ENCODE measurements around the gene VIL1. TPM values are rescaled to one million over a fixed set of nuclear protein-coding genes. Genes with fewer than 3 reads are reported as not detected.
A peak's percentile ranks its signal among the peaks of the same experiment; 100 is the strongest.

The VIL1 gene
- total and polyA plus RNA-seq, 2 of the 13 experiments (the other 11 are each of a cell fraction or from before 2014, with no cell fraction given), result 287 to 301 TPM

DNA sequence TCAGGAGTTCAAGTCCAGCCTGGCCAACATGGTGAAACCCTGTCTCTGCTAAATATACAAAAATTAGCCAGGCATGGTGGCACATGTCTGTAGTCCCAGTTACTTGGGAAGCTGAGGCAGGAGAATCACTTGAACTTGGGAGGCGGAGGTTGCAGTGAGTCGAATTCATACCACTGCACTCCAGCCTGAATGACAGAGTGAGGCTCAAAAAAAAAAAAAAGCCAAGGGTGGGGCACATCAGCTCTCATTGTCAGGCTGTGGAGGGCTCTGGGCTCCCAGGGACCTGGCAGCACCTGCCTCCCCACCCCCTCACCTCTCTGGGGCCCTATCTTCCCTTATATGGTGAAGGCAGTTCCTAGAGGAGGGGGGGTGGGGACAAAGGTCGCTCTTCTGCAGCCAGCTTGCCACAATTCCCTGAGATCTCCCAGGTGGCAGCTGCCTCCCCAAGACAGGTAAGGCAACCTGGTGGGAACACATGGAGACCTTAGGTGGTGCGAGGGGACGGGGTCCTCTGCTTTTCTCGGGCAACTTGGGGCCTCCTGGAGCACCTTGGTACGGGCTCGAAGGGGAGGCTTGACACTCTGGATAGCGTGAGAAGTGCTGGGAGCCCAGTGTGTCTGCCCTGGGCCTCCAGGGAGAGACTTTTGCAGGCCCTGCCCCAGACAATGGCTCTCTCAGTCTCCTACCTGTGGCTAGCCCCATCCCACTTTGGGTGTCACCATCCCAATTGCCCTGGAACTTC is at the start of gene VIL1 (continued):
- TF ChIP-seq JUNB (CRISPR knock-in tag; IDR thresholded peaks at IDR 0.05; ENCODE audit: borderline replicate concordance), result no peak
- peak; percentile 68 for TF ChIP-seq CEBPG (CRISPR knock-in tag; IDR thresholded peaks at IDR 0.05)
- TF ChIP-seq, protein P1, sequence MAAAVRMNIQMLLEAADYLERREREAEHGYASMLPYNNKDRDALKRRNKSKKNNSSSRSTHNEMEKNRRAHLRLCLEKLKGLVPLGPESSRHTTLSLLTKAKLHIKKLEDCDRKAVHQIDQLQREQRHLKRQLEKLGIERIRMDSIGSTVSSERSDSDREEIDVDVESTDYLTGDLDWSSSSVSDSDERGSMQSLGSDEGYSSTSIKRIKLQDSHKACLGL (CRISPR knock-in tag; IDR thresholded peaks at IDR 0.05), result no peak; the same call in 1 of the 2 replicates
- TF ChIP-seq, protein P2, sequence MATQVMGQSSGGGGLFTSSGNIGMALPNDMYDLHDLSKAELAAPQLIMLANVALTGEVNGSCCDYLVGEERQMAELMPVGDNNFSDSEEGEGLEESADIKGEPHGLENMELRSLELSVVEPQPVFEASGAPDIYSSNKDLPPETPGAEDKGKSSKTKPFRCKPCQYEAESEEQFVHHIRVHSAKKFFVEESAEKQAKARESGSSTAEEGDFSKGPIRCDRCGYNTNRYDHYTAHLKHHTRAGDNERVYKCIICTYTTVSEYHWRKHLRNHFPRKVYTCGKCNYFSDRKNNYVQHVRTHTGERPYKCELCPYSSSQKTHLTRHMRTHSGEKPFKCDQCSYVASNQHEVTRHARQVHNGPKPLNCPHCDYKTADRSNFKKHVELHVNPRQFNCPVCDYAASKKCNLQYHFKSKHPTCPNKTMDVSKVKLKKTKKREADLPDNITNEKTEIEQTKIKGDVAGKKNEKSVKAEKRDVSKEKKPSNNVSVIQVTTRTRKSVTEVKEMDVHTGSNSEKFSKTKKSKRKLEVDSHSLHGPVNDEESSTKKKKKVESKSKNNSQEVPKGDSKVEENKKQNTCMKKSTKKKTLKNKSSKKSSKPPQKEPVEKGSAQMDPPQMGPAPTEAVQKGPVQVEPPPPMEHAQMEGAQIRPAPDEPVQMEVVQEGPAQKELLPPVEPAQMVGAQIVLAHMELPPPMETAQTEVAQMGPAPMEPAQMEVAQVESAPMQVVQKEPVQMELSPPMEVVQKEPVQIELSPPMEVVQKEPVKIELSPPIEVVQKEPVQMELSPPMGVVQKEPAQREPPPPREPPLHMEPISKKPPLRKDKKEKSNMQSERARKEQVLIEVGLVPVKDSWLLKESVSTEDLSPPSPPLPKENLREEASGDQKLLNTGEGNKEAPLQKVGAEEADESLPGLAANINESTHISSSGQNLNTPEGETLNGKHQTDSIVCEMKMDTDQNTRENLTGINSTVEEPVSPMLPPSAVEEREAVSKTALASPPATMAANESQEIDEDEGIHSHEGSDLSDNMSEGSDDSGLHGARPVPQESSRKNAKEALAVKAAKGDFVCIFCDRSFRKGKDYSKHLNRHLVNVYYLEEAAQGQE (IDR thresholded peaks at IDR 0.05; ENCODE audit: borderline replicate concordance in 1 of 2, low read depth in 1 of 2, low read length in 2 of 2), result peak in 1 of 2 experiments; percentile 48; a peak in 1 of 4 replicates
- TF ChIP-seq BRD4 (CRISPR knock-in tag; IDR thresholded peaks at IDR 0.05), result peak; percentile 24
- TF ChIP-seq ZZZ3 (CRISPR knock-in tag; IDR thresholded peaks at IDR 0.05; ENCODE audit: borderline replicate concordance), result no peak; the same call in 1 of the 2 replicates
- TF ChIP-seq HOXA3 (CRISPR knock-in tag; IDR thresholded peaks at IDR 0.05), result peak; percentile 85
- TF ChIP-seq MED1 (CRISPR knock-in tag; IDR thresholded peaks at IDR 0.05), result peak; percentile 80
- TF ChIP-seq, protein P3, sequence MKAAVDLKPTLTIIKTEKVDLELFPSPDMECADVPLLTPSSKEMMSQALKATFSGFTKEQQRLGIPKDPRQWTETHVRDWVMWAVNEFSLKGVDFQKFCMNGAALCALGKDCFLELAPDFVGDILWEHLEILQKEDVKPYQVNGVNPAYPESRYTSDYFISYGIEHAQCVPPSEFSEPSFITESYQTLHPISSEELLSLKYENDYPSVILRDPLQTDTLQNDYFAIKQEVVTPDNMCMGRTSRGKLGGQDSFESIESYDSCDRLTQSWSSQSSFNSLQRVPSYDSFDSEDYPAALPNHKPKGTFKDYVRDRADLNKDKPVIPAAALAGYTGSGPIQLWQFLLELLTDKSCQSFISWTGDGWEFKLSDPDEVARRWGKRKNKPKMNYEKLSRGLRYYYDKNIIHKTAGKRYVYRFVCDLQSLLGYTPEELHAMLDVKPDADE (CRISPR knock-in tag; IDR thresholded peaks at IDR 0.05), result no peak
- peak; percentile 36 for TF ChIP-seq IKZF4 (CRISPR knock-in tag; IDR thresholded peaks at IDR 0.05; ENCODE audit: borderline replicate concordance, low read depth, not compliant biosample characterization)
- TF ChIP-seq TFDP1 (CRISPR knock-in tag; IDR thresholded peaks at IDR 0.05; ENCODE audit: borderline replicate concordance), result no peak; the same call in 1 of the 2 replicates
- TF ChIP-seq, protein P4, sequence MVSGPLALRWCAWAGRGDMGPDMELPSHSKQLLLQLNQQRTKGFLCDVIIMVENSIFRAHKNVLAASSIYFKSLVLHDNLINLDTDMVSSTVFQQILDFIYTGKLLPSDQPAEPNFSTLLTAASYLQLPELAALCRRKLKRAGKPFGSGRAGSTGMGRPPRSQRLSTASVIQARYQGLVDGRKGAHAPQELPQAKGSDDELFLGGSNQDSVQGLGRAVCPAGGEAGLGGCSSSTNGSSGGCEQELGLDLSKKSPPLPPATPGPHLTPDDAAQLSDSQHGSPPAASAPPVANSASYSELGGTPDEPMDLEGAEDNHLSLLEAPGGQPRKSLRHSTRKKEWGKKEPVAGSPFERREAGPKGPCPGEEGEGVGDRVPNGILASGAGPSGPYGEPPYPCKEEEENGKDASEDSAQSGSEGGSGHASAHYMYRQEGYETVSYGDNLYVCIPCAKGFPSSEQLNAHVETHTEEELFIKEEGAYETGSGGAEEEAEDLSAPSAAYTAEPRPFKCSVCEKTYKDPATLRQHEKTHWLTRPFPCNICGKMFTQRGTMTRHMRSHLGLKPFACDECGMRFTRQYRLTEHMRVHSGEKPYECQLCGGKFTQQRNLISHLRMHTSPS (CRISPR knock-in tag; IDR thresholded peaks at IDR 0.05; ENCODE audit: low read depth), result peak; percentile 76; the same call in 1 of the 2 replicates
- TF ChIP-seq ZNF274 (CRISPR knock-in tag; IDR thresholded peaks at IDR 0.05), result peak; percentile 26; the same call in 1 of the 2 replicates
- no peak for TF ChIP-seq ZNF678 (CRISPR knock-in tag; IDR thresholded peaks at IDR 0.05)
- TF ChIP-seq KDM4B (CRISPR knock-in tag; IDR thresholded peaks at IDR 0.05), result 0 out of 2 replicates have a peak, but pooled peaks have one; percentile 38
- peak; percentile 78; the same call in 1 of the 2 replicates for TF ChIP-seq MEIS1 (CRISPR knock-in tag; IDR thresholded peaks at IDR 0.05; ENCODE audit: borderline replicate concordance)
- TF ChIP-seq RBM22 (optimal IDR thresholded peaks at IDR 0.05; ENCODE audit: low read length), result no peak
- peak; percentile 82 for TF ChIP-seq ASH2L (IDR thresholded peaks at IDR 0.05; ENCODE audit: insufficient read length, low read depth, low read length)

All from HepG2 (cell line).